Measurements from ENCODE around the gene EGFL7. TPM values are rescaled to one million over a fixed set of nuclear protein-coding genes. Genes with fewer than 3 reads are reported as not detected.

The EGFL7 gene
- total RNA-seq, 4 donors from 2014 or later: 12.3 to 64.7 (median 33.6) TPM

DNA sequence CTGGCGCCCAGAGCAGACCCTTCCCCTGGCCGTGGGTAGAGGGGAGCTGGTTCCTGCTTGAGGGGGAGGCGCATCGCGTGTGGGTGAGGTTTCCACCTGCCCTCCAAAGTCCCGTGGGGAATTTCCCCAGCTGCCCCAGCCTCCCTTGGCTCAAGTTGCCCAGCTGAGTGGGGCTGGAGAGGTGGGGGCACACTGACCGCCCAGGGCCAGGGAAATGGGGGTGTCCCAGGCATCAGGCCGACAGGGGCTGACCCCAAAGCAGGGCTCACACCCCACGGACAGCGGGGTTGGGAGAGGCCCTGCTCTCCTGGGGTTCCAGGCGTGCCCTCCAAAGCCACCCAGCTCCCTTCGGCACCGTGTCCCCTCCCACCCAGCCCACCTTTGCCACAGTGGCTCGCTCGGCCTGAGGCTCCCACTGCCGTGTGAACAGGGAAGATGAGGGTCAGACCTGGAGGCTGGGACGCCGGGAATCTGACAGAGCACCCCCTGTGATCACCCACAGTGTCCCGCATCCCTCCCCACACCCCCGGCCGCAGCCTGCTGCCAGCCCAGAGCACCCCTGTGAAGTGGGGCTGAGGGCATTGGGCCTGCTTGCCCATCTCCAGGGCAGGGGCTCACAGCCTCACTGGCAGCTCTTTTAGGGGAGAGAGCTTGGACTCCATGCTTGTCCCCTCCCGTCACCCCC, 933 bp upstream of the EGFL7 start:
- in situ Hi-C loops (cut with MboI; ENCODE audit: low pct_ligation_motif_present in 1 of 4, low pct_unique_long_range_greater_than_20kb in 1 of 4, low sequenced_read_pairs in 3 of 4) (no loop called here), intact Hi-C loops (cut with DNase I; ENCODE audit: low total_unique reads) (no loop called here)
- Histone ChIP-seq H3K4me1 (peaks cover 4 to 14% (median 6%) of the 10 kb centered on the region in 4 donors), H3K27ac (peak overlapping the region; percentile 2 to 63 (median 49)), H3K9me3 (no peaks in the 10 kb centered on the region), H3K4me3 (peak overlapping the region in 1 of 4 donors; percentile 8), H3K27me3 (peaks cover 93% of the 10 kb centered on the region), H3K36me3 (no peaks in the 10 kb centered on the region)
- TF ChIP-seq POLR2AphosphoS5 (IDR thresholded peaks at IDR 0.05): no peak
- no peak for TF ChIP-seq EP300 (IDR thresholded peaks at IDR 0.05; ENCODE audit: low read depth)
- TF ChIP-seq, protein P1, sequence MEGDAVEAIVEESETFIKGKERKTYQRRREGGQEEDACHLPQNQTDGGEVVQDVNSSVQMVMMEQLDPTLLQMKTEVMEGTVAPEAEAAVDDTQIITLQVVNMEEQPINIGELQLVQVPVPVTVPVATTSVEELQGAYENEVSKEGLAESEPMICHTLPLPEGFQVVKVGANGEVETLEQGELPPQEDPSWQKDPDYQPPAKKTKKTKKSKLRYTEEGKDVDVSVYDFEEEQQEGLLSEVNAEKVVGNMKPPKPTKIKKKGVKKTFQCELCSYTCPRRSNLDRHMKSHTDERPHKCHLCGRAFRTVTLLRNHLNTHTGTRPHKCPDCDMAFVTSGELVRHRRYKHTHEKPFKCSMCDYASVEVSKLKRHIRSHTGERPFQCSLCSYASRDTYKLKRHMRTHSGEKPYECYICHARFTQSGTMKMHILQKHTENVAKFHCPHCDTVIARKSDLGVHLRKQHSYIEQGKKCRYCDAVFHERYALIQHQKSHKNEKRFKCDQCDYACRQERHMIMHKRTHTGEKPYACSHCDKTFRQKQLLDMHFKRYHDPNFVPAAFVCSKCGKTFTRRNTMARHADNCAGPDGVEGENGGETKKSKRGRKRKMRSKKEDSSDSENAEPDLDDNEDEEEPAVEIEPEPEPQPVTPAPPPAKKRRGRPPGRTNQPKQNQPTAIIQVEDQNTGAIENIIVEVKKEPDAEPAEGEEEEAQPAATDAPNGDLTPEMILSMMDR (IDR thresholded peaks at IDR 0.05): no peak
- TF ChIP-seq POLR2A (IDR thresholded peaks at IDR 0.05): no peak
- no peak for DNase-seq
- 75% methylated on average over 5 of the region's 22 CpGs; no CpG with 5 or more reads in 1 of the 2 donors for WGBS, 2 donors (ENCODE audit: low coverage in 1 of 2)

DNA sequence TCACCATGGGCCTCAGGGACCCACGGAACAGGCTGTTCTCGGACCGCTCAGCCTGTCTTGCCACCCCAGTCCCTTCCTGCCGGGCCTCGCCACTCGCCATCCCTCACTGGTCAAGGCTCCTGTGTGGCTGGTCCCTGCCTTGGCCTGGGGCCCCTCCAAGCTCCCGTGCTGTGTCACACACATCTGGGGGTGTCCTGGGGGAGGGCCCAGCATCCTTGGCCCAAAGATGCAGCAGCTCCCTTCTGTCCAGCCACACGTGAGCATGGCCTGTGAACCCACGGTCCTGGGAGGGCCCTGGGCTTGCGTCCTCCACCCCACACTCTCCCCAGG, 425 bp upstream of the EGFL7 start:
- no peak for DNase-seq
- TF ChIP-seq POLR2AphosphoS5 (IDR thresholded peaks at IDR 0.05) (no peak), EP300 (IDR thresholded peaks at IDR 0.05; ENCODE audit: low read depth) (no peak), POLR2A (IDR thresholded peaks at IDR 0.05) (no peak)
- TF ChIP-seq, protein P1 (IDR thresholded peaks at IDR 0.05): no peak
- no peaks in the 10 kb centered on the region for H3K36me3 ChIP-seq
- H3K4me1 ChIP-seq: peaks cover 4 to 12% (median 6%) of the 10 kb centered on the region in 4 donors
- intact Hi-C loops (cut with DNase I; ENCODE audit: low total_unique reads) (no loop called here), in situ Hi-C loops (cut with MboI; ENCODE audit: low pct_ligation_motif_present in 1 of 4, low pct_unique_long_range_greater_than_20kb in 1 of 4, low sequenced_read_pairs in 3 of 4) (no loop called here)
- peak overlapping the region; percentile 2 to 63 (median 49) for H3K27ac ChIP-seq
- WGBS, 2 donors (ENCODE audit: low coverage in 1 of 2): 55% methylated on average over 9 of the region's 10 CpGs; no CpG with 5 or more reads in 1 of the 2 donors
- peaks cover 93% of the 10 kb centered on the region for H3K27me3 ChIP-seq
- H3K4me3 ChIP-seq: peak overlapping the region in 1 of 4 donors; percentile 8
- no peaks in the 10 kb centered on the region for H3K9me3 ChIP-seq

DNA sequence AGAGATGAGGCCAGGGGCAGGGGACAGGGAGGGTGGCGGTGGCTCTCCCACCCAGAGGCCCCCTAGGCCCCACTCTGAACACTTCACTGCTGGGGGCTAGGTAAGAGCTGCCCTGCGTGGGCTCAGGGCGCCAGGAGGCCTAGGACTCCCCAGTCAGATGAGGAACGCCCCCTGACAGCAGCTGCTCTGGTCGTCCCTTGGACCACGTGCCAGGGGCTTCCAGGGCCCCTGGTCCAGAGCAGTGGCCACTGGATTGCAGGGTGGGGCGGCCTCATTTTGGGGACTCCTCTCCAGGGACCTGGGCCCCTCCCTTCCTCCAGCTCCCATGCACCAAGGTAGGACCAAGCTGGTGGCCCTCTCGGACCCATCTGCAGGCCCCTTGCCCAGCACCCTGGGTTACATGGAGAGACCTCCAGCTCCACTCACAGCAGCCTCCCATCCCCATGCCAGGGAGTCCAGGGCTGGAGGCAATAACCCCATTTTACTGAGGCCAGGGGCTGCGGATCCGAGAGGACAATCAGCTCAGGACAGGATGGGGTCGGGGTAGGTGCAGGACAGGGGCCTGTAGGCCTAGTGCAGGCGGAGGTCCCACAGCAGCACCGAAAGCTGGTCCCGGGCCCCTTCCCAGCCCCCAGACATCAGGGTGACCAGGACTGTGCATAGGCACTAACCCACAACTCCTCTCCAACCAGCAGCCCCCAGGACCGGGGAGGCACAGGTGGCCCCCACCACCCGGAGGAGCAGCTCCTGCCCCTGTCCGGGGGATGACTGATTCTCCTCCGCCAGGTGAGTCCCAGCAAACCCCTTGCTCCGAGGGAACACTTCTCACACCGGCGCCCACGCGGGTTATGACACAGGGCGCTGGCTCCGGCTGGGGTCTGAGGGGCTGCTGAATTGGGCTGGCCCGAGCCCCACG, 1.5 kb downstream of the EGFL7 start:
- intact Hi-C loops (cut with DNase I; ENCODE audit: low total_unique reads) (no loop called here), in situ Hi-C loops (cut with MboI; ENCODE audit: low pct_ligation_motif_present in 1 of 4, low pct_unique_long_range_greater_than_20kb in 1 of 4, low sequenced_read_pairs in 3 of 4) (no loop called here)
- no peaks in the 10 kb centered on the region for H3K36me3 ChIP-seq
- TF ChIP-seq POLR2AphosphoS5 (IDR thresholded peaks at IDR 0.05) (no peak), POLR2A (IDR thresholded peaks at IDR 0.05) (no peak), EP300 (IDR thresholded peaks at IDR 0.05; ENCODE audit: low read depth) (no peak)
- TF ChIP-seq, protein P1 (IDR thresholded peaks at IDR 0.05): no peak
- WGBS, 2 donors (ENCODE audit: low coverage in 1 of 2): 52 to 75% methylated on average over 4 to 22 of the region's 27 CpGs
- peak overlapping the region in 3 of 4 donors; percentile 21 to 49 (median 39) for H3K4me3 ChIP-seq
- DNase-seq: no peak
- no peaks in the 10 kb centered on the region for H3K9me3 ChIP-seq
- H3K27me3 ChIP-seq: peaks cover 93% of the 10 kb centered on the region
- H3K27ac ChIP-seq: peak overlapping the region; percentile 21 to 53 (median 51)
- peaks cover 4 to 9% (median 6%) of the 10 kb centered on the region in 4 donors for H3K4me1 ChIP-seq

GRCh38 chr9:136665111-136665703, 2.5 kb downstream of the EGFL7 start:
- in situ Hi-C loops (cut with MboI; ENCODE audit: low pct_ligation_motif_present in 1 of 4, low pct_unique_long_range_greater_than_20kb in 1 of 4, low sequenced_read_pairs in 3 of 4) (no loop called here), intact Hi-C loops (cut with DNase I; ENCODE audit: low total_unique reads) (no loop called here)
- WGBS, 2 donors (ENCODE audit: low coverage in 1 of 2): 8% methylated on average over 49 of the region's 49 CpGs; no CpG with 5 or more reads in 1 of the 2 donors
- Histone ChIP-seq H3K4me1 (peaks cover 4 to 9% (median 7%) of the 10 kb centered on the region in 4 donors), H3K27me3 (peaks cover 93% of the 10 kb centered on the region), H3K9me3 (no peaks in the 10 kb centered on the region), H3K4me3 (peak overlapping the region in 3 of 4 donors; percentile 21 to 49 (median 39)), H3K36me3 (no peaks in the 10 kb centered on the region), H3K27ac (peak overlapping the region; percentile 18 to 53 (median 34))
- DNase-seq: no peak
- TF ChIP-seq POLR2A (IDR thresholded peaks at IDR 0.05): no peak
- TF ChIP-seq, protein P1 (IDR thresholded peaks at IDR 0.05): peak in 4 of 5 experiments; percentile 19 to 32 (median 20)
